HepG2 (cell line): ENCODE measurements around the gene GPBAR1. TPM values are rescaled to one million over a fixed set of nuclear protein-coding genes. Genes with fewer than 3 reads are reported as not detected.
A peak's percentile ranks its signal among the peaks of the same experiment; 100 is the strongest.

Source experiments
- ATAC-seq: fragments of 200-7000 bp; cut with Tn5 transposase; 3 replicates; pipeline ENCODE4 v1.9.1; 2020; ENCODE audit warnings: mild to moderate bottlenecking, moderate library complexity
- BruUV-seq: library from RNA; stranded (reverse); fragments of 400-500 nt; replicated peaks from 2 replicates; lab custom pipeline; 2021; lab: Mats Ljungman, UMichigan
- CTCF ChIA-PET: fragments of 300-600 bp; formaldehyde crosslinking; extraction: SDS; loops from one replicate; lab custom pipeline; 2021; ENCODE audit warnings: low total read pairs, inconsistent platforms, low intra/inter-chr PET ratio; lab: Yijun Ruan, JAX
- POLR2A ChIA-PET: fragments of 350-600 bp; sonication (Branson Sonifier 250); formaldehyde crosslinking; loops from one replicate; lab custom pipeline; 2020; ENCODE audit warnings: antibody characterized with exemption, inconsistent platforms; lab: Yijun Ruan, JAX
- DNase-seq: peaks from one replicate; pipeline ENCODE4 v3.0.0-alpha.2; 2015; ENCODE audit warnings: low spot score
- FAIRE-seq: peaks from 3 replicates; lab custom pipeline; 2011; peaks lifted over from hg19 to GRCh38; lab: Jason Lieb, UNC
- H2AFZ ChIP-seq: one replicate; pipeline ENCODE4 v1.6.1; 2011; ENCODE audit warnings: low read length, inconsistent platforms
- H3K27ac ChIP-seq: fragments of 300-600 bp; 3 replicates; pipeline ENCODE4 v1.8.0; 2011; ENCODE audit warnings: mixed run types, mild to moderate bottlenecking, mixed read lengths, low read length, inconsistent platforms; ENCODE audit not compliant: insufficient read depth; ENCODE audit errors: extremely low read length
- H3K27me3 ChIP-seq, 2 experiments: fragments of 200-600 bp in 1 of 2; 2 replicates in 1 of 2; 3 replicates in 1 of 2; pipeline versions ENCODE4 v1.6.0 to v1.8.0; 2011; ENCODE audit warnings: low read length in 2 of 2, mild to moderate bottlenecking in 2 of 2, moderate library complexity in 2 of 2, inconsistent platforms in 1 of 2; ENCODE audit not compliant: insufficient read depth in 2 of 2, control insufficient read depth in 1 of 2
- H3K36me3 ChIP-seq, 2 experiments: fragments of 200-600 bp in 1 of 2; replicated peaks in 1 of 2; 2 replicates in 1 of 2; 3 replicates in 1 of 2; pipeline versions ENCODE4 v1.5.1 to v1.8.0; 2011; ENCODE audit warnings: low read length in 2 of 2, inconsistent platforms in 1 of 2; ENCODE audit not compliant: insufficient read depth in 2 of 2, control insufficient read depth in 1 of 2
- H3K4me1 ChIP-seq: 2 replicates; pipeline ENCODE4 v1.5.1; 2012; ENCODE audit warnings: low read length, inconsistent platforms; ENCODE audit not compliant: insufficient read depth
- H3K4me2 ChIP-seq: 2 replicates; pipeline ENCODE4 v1.6.0; 2011; ENCODE audit warnings: low read depth, low read length, inconsistent platforms
- H3K4me3 ChIP-seq, 3 experiments: fragments of 200-600 bp in 1 of 3; sonication (generic), shearing (Covaris generic) in 1 of 3; replicated peaks in 1 of 3; 2 replicates each; pipeline ENCODE4 v1.5.1; 2011 to 2016; ENCODE audit warnings: low read length in 3 of 3, inconsistent platforms in 2 of 3, low read depth in 2 of 3, mild to moderate bottlenecking in 2 of 3, control low read depth in 1 of 3, mixed read lengths in 1 of 3; ENCODE audit not compliant: insufficient read depth in 1 of 3
- H3K79me2 ChIP-seq: one replicate; pipeline ENCODE4 v1.6.1; 2011; ENCODE audit warnings: low read length, inconsistent platforms; ENCODE audit not compliant: insufficient read depth
- H3K9ac ChIP-seq: 2 replicates; pipeline ENCODE4 v1.6.0; 2011; ENCODE audit warnings: mild to moderate bottlenecking, low read depth, low read length, inconsistent platforms; ENCODE audit not compliant: insufficient read depth
- H3K9me3 ChIP-seq: 2 replicates; pipeline ENCODE4 v1.5.1; 2012; ENCODE audit warnings: mild to moderate bottlenecking, low read length
- H4K20me1 ChIP-seq: 2 replicates; pipeline ENCODE4 v1.6.0; 2011; ENCODE audit warnings: inconsistent platforms, mild to moderate bottlenecking, low read length, moderate library complexity; ENCODE audit not compliant: insufficient read depth
- AFF4 ChIP-seq: sonication (generic); formaldehyde crosslinking; IDR thresholded peaks from 2 replicates; pipeline ENCODE4 v1.4.0; 2020; ENCODE audit warnings: missing genetic modification reagents
- GTF3A ChIP-seq: sonication (generic); formaldehyde crosslinking; conservative IDR thresholded peaks from 2 replicates; pipeline ENCODE4 v1.4.0; 2020; ENCODE audit warnings: mild to moderate bottlenecking, missing genetic modification reagents
- LCORL ChIP-seq, 2 experiments: fragments of 450-650 bp in 1 of 2; sonication (generic) in 1 of 2; formaldehyde crosslinking in 1 of 2; IDR thresholded peaks; 2 replicates each; pipeline versions ENCODE4 v1.5.0 to v1.6.1; 2017 to 2020; ENCODE audit warnings: antibody characterized with exemption in 1 of 2, missing genetic modification reagents in 1 of 2
- POLR2G ChIP-seq: fragments of 200-400 bp; formaldehyde crosslinking; IDR thresholded peaks from 2 replicates; pipeline ENCODE4 v1.6.1; 2018; ENCODE audit warnings: mild to moderate bottlenecking, low read depth, low read length, moderate library complexity
- SATB2 ChIP-seq: sonication (generic); formaldehyde crosslinking; IDR thresholded peaks from 2 replicates; pipeline ENCODE4 v1.5.0; 2020; ENCODE audit warnings: missing genetic modification reagents
- ZFP82 ChIP-seq: sonication (generic); formaldehyde crosslinking; IDR thresholded peaks from 2 replicates; pipeline ENCODE4 v1.5.1; 2020; ENCODE audit warnings: mild to moderate bottlenecking, missing genetic modification reagents, borderline replicate concordance
- ZNF547 ChIP-seq: sonication (generic); formaldehyde crosslinking; IDR thresholded peaks from 2 replicates; pipeline ENCODE4 v1.5.1; 2020; ENCODE audit warnings: mild to moderate bottlenecking, missing genetic modification reagents
- ZNF564 ChIP-seq: sonication (generic); formaldehyde crosslinking; IDR thresholded peaks from 2 replicates; pipeline ENCODE4 v1.8.1; 2023; ENCODE audit warnings: mild to moderate bottlenecking, missing genetic modification reagents
- WGBS: methylation state at CpG from one replicate; pipeline ENCODE4 v1.1.6; 2017; ENCODE audit warnings: low lambda C conversion rate; 5-methylcytosine and 5-hydroxymethylcytosine counted together
- in situ Hi-C: cut with HindIII; loops from 2 replicates; pipeline ENCODE4 v1.10.0; 2017; ENCODE audit warnings: low pct_unique_long_range_greater_than_20kb; ENCODE audit not compliant: extremely low pct_ligation_motif_present
- intact Hi-C: fragments of 100-400 bp; cut with micrococcal nuclease; formaldehyde crosslinking; loops from one replicate; pipeline ENCODE4 v1.10.0; 2022; ENCODE audit not compliant: unreplicated experiment
- polyA plus RNA-seq, 8 experiments: library from polyadenylated mRNA; depleted of rRNA in 3 of 8; stranded (reverse) in 7 of 8; unstranded in 1 of 8; fragments of >200 nt; fragmentation: Illumina TruSeq in 4 of 8; extraction: Trizol in 4 of 8; gene quantifications; 2 replicates each; pipeline versions ENCODE4 v1.2.1 to v1.2.3, GENCODE V29; 2011 to 2016; ENCODE audit warnings: low read depth in 4 of 8, missing spikeins in 1 of 8, mixed read lengths in 1 of 8; ENCODE audit not compliant: insufficient read depth in 1 of 8
- total RNA-seq, 5 experiments: library from RNA; depleted of rRNA; stranded (reverse); fragments of >200 nt; fragmentation: Illumina TruSeq; extraction: Trizol; gene quantifications; 2 replicates each; pipeline ENCODE4 v1.2.3, GENCODE V29; 2016; ENCODE audit warnings: low read depth in 1 of 5

The GPBAR1 gene
- total and polyA plus RNA-seq, 2 of the 13 experiments (the other 11 are each of a cell fraction or from before 2014, with no cell fraction given) = 0.05 to 0.09 TPM

DNA sequence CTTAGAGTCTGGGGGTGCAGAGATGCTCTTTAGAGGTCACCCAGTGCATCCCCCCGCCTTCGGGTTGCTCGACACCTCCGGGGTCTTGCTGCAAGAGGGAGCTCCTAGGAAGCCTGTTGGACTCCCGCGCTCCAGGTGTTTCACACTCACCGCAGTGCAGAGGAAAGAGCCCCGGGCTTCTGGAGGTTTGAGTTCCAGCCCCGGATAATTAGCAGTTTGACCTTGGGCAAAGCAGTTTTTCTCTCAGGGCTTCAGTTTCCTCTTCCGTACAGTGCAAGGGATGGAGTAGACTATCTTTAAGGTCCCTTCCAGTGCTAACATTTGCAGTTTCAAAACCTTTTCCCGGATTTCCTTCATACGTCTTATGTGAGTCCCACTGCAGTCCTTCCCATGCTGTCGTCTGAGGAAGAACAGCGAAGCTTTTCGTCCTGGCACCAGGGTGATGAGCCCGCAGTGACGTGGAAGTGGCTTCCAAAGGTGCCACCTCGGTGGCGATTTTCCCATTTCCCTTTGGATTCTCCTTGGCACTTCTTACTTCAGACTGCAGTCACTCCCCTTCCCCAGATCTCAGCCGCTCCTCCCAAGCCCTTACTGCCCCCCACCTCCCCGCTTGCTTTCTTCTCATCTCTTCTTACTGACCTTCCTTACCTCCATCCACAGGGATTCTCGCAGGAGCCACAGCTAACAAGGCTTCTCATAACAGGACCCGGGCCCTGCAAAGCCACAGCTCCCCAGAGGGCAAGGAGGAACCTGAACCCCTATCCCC, 10.1 kb downstream of the GPBAR1 start (continued):
- TF ChIP-seq ZNF564 (CRISPR knock-in tag) (0 out of 2 replicates have a peak, but pooled peaks have one; percentile 20), ZFP82 (0 out of 2 replicates have a peak, but pooled peaks have one; percentile 65)
- TF ChIP-seq, all 625 proteins: peak for 11

- H3K27me3 ChIP-seq = no peaks in the 10 kb centered on the region; a peak in 1 of 5 replicates
- peaks cover 45% of the 10 kb centered on the region for H3K4me1 ChIP-seq
- ChIA-PET POLR2A (interaction anchor here (0.5 to 7.5 kb wide), 7 partner anchors 12 to 175 kb away, joined by 3 to 121 read pairs (median 16); partner anchors contain the start of genes CATIP, GPBAR1 and TMBIM1), CTCF (interaction anchor here (1.2 to 2.0 kb wide), 2 partner anchors 22 to 195 kb away, joined by 4 to 13 read pairs; partner anchors contain the start of gene TMBIM1)
- peak overlapping the region; percentile 84 for H3K9ac ChIP-seq
- intact Hi-C loops (loop anchor here (5.0 kb wide), 2 partner anchors 54 to 84 kb away; partner anchors contain the start of gene ARPC2), in situ Hi-C loops (loop anchor here (5.0 to 10.0 kb wide), 2 partner anchors 193 to 376 kb away; no protein-coding TSS in a partner anchor)
- DNase-seq (no peak), FAIRE-seq (no peak), ATAC-seq (no peak)
- no peak overlapping the region for H3K27ac ChIP-seq
- H3K4me2 ChIP-seq = peak overlapping the region; percentile 99
- peak overlapping the region; percentile 78 to 96 (median 91) for H3K4me3 ChIP-seq
- BruUV-seq = no TSS peak
- peaks cover 24 to 43% of the 10 kb centered on the region in 2 experiments for H3K36me3 ChIP-seq
- H3K9me3 ChIP-seq = no peaks in the 10 kb centered on the region
- no peak overlapping the region for H2AFZ ChIP-seq
- peaks cover 21% of the 10 kb centered on the region for H3K79me2 ChIP-seq
- WGBS = 33% methylated on average over 4 of the region's 4 CpGs
- TF ChIP-seq ZNF547 (CRISPR knock-in tag) (0 out of 2 replicates have a peak, but pooled peaks have one; percentile 37), GTF3A (CRISPR knock-in tag) (0 out of 2 replicates have a peak, but pooled peaks have one; percentile 15), POLR2G (0 out of 2 replicates have a peak, but pooled peaks have one; percentile 10), AFF4 (CRISPR knock-in tag) (no peak), SATB2 (CRISPR knock-in tag) (no peak), LCORL (IDR thresholded peaks at IDR 0.05) (no peak), LCORL (CRISPR knock-in tag; IDR thresholded peaks at IDR 0.05) (0 out of 2 replicates have a peak, but pooled peaks have one; percentile 3)
- no peaks in the 10 kb centered on the region; the same call in 1 of the 2 replicates for H4K20me1 ChIP-seq
Measured at GRCh38 chr2:218271487-218271797, 10.6 kb downstream of the GPBAR1 start.
